HL-60 (cell line): Measurements from ENCODE around the gene EPB41.

Source experiments
- DNase-seq, 2 experiments: peaks; one replicate each; pipeline ENCODE4 v3.0.0-alpha.2; 2010 to 2020; ENCODE audit warnings: low read depth in 1 of 2, low spot score in 1 of 2
- H3K27ac ChIP-seq: fragments of 250-450 bp; sonication (Bioruptor Pico); replicated peaks from 2 replicates; pipeline ENCODE4 v1.5.1; 2020; ENCODE audit warnings: mild to moderate bottlenecking, moderate library complexity
- H3K27me3 ChIP-seq: fragments of 250-450 bp; sonication (Bioruptor Pico); 2 replicates; pipeline ENCODE4 v1.5.1; 2021; ENCODE audit warnings: mild to moderate bottlenecking, moderate library complexity; ENCODE audit not compliant: insufficient read depth, poor library complexity, severe bottlenecking
- H3K4me3 ChIP-seq: replicated peaks from 2 replicates; pipeline ENCODE4 v1.5.1; 2011; ENCODE audit warnings: mild to moderate bottlenecking, control low read depth, low read length; ENCODE audit not compliant: insufficient read depth
- CTCF ChIP-seq: IDR thresholded peaks from one replicate; pipeline ENCODE4 v1.5.1; 2011; ENCODE audit warnings: low read length, control low read depth, inconsistent platforms; ENCODE audit not compliant: insufficient read depth
- GABPA ChIP-seq: IDR thresholded peaks from 2 replicates; pipeline ENCODE4 v1.6.1; 2012; ENCODE audit warnings: low read depth
- POLR2AphosphoS5 ChIP-seq: IDR thresholded peaks from 2 replicates; pipeline ENCODE4 v1.6.1; 2012; ENCODE audit warnings: low read depth
- SPI1 ChIP-seq: IDR thresholded peaks from 2 replicates; pipeline ENCODE4 v1.6.1; 2012; ENCODE audit warnings: low read depth, mild to moderate bottlenecking, borderline replicate concordance
- TF ChIP-seq, protein P1 (sequence below): IDR thresholded peaks from 2 replicates; pipeline ENCODE4 v1.6.1; 2012; ENCODE audit warnings: low read depth; ENCODE audit not compliant: insufficient replicate concordance

The EPB41 gene

GRCh38 chr1:29159773-29160172 lies 245.4 kb downstream of the EPB41 start:
- H3K27me3 ChIP-seq, result no peaks in the 10 kb centered on the region
- no peak overlapping the region for H3K4me3 ChIP-seq
- TF ChIP-seq, protein P1, sequence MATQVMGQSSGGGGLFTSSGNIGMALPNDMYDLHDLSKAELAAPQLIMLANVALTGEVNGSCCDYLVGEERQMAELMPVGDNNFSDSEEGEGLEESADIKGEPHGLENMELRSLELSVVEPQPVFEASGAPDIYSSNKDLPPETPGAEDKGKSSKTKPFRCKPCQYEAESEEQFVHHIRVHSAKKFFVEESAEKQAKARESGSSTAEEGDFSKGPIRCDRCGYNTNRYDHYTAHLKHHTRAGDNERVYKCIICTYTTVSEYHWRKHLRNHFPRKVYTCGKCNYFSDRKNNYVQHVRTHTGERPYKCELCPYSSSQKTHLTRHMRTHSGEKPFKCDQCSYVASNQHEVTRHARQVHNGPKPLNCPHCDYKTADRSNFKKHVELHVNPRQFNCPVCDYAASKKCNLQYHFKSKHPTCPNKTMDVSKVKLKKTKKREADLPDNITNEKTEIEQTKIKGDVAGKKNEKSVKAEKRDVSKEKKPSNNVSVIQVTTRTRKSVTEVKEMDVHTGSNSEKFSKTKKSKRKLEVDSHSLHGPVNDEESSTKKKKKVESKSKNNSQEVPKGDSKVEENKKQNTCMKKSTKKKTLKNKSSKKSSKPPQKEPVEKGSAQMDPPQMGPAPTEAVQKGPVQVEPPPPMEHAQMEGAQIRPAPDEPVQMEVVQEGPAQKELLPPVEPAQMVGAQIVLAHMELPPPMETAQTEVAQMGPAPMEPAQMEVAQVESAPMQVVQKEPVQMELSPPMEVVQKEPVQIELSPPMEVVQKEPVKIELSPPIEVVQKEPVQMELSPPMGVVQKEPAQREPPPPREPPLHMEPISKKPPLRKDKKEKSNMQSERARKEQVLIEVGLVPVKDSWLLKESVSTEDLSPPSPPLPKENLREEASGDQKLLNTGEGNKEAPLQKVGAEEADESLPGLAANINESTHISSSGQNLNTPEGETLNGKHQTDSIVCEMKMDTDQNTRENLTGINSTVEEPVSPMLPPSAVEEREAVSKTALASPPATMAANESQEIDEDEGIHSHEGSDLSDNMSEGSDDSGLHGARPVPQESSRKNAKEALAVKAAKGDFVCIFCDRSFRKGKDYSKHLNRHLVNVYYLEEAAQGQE, result no peak
- no peak for TF ChIP-seq SPI1
- TF ChIP-seq POLR2AphosphoS5, result no peak
- no peak for TF ChIP-seq CTCF
- TF ChIP-seq GABPA, result no peak
- H3K27ac ChIP-seq, result no peak overlapping the region
- peak in 1 of 2 experiments; percentile 34 for DNase-seq

GRCh38 chr1:29162025-29162424 lies 247.7 kb downstream of the EPB41 start:
- no peak overlapping the region for H3K27ac ChIP-seq
- H3K27me3 ChIP-seq, result no peaks in the 10 kb centered on the region
- TF ChIP-seq, protein P1, result no peak
- peak; percentile 14; the same call in 1 of the 2 replicates for TF ChIP-seq SPI1
- no peak overlapping the region for H3K4me3 ChIP-seq
- no peak for DNase-seq

- Histone ChIP-seq H3K27ac (no peak overlapping the region), H3K4me3 (no peak overlapping the region), H3K27me3 (no peaks in the 10 kb centered on the region)
- DNase-seq, result no peak
- TF ChIP-seq CTCF (no peak), GABPA (no peak), SPI1 (no peak), POLR2AphosphoS5 (no peak)
- TF ChIP-seq, protein P1, result no peak
Measured at GRCh38 chr1:29162476-29163138, 248.2 kb downstream of the EPB41 start.
